Fibroblast of lung (primary cell): Measurements from ENCODE around the gene LRRC75B. TPM values are rescaled to one million over a fixed set of nuclear protein-coding genes. Genes with fewer than 3 reads are reported as not detected.

Source experiments
- DNase-seq, 2 donors: peaks; one replicate each; pipeline versions ENCODE4 v3.0.0 to v3.0.0-alpha.2; 2010; ENCODE audit warnings: low read depth in 2 of 2
- H2AFZ ChIP-seq: 2 replicates; pipeline ENCODE4 v1.5.1; 2012; ENCODE audit warnings: low read length, control low read depth, inconsistent platforms
- H3K27ac ChIP-seq: 2 replicates; pipeline ENCODE4 v1.5.1; 2011; ENCODE audit warnings: low read length, control low read depth; ENCODE audit not compliant: insufficient read depth
- H3K27me3 ChIP-seq: 2 replicates; pipeline ENCODE4 v1.5.1; 2011; ENCODE audit warnings: mild to moderate bottlenecking, low read length; ENCODE audit not compliant: control insufficient read depth, insufficient read depth
- H3K36me3 ChIP-seq: 2 replicates; pipeline ENCODE4 v1.5.1; 2011; ENCODE audit warnings: low read length; ENCODE audit not compliant: control insufficient read depth, insufficient read depth
- H3K4me1 ChIP-seq: 2 replicates; pipeline ENCODE4 v1.5.1; 2011; ENCODE audit warnings: low read length; ENCODE audit not compliant: control insufficient read depth, insufficient read depth; ENCODE audit errors: extremely low read depth
- H3K4me2 ChIP-seq: 2 replicates; pipeline ENCODE4 v1.5.1; 2011; ENCODE audit warnings: low read length, control low read depth; ENCODE audit not compliant: insufficient read depth; ENCODE audit errors: extremely low read depth
- H3K4me3 ChIP-seq, 4 experiments: fragments of 200-600 bp in 1 of 4; sonication (generic) in 1 of 4; replicated peaks in 1 of 4; 2 replicates each; pipeline ENCODE4 v1.5.1; 2011 to 2016; ENCODE audit warnings: low read length in 4 of 4, low read depth in 3 of 4, mild to moderate bottlenecking in 3 of 4, control low read depth in 2 of 4, inconsistent platforms in 1 of 4, mixed read lengths in 1 of 4; ENCODE audit not compliant: insufficient read depth in 1 of 4; ENCODE audit errors: control extremely low read depth in 1 of 4
- H3K79me2 ChIP-seq: 2 replicates; pipeline ENCODE4 v1.5.1; 2012; ENCODE audit warnings: mild to moderate bottlenecking, low read length, inconsistent platforms; ENCODE audit not compliant: control insufficient read depth, insufficient read depth
- H3K9ac ChIP-seq: 2 replicates; pipeline ENCODE4 v1.5.1; 2011; ENCODE audit warnings: mild to moderate bottlenecking, low read length, control low read depth; ENCODE audit not compliant: insufficient read depth
- H3K9me3 ChIP-seq: 2 replicates; pipeline ENCODE4 v1.5.1; 2012; ENCODE audit warnings: low read depth, low read length; ENCODE audit not compliant: control insufficient read depth, insufficient read depth
- H4K20me1 ChIP-seq: 2 replicates; pipeline ENCODE4 v1.5.1; 2011; ENCODE audit warnings: low read length; ENCODE audit not compliant: control insufficient read depth, insufficient read depth; ENCODE audit errors: extremely low read depth
- EZH2 ChIP-seq: IDR thresholded peaks from 2 replicates; pipeline ENCODE4 v1.5.1; 2012; ENCODE audit warnings: low read length, control low read depth, mild to moderate bottlenecking; ENCODE audit errors: missing control alignments
- polyA plus RNA-seq, 2 donors: library from polyadenylated mRNA; depleted of rRNA in 1 of 2; stranded (reverse) in 1 of 2; unstranded in 1 of 2; fragments of >200 nt; gene quantifications; 2 replicates each; pipeline ENCODE4 v1.2.1, GENCODE V29; 2011 to 2012; ENCODE audit warnings: missing spikeins in 1 of 2
- total RNA-seq: library from RNA; depleted of rRNA; stranded (reverse); fragments of >200 nt; gene quantifications from 2 replicates; pipeline ENCODE4 v1.2.1, GENCODE V29; 2014
- TF ChIP-seq, protein P1 (sequence below), 2 donors: IDR thresholded peaks in 1 of 2; conservative IDR thresholded peaks in 1 of 2; 1 replicate in 1 of 2; 2 replicates in 1 of 2; pipeline ENCODE4 v1.5.1; 2011 to 2012; ENCODE audit warnings: low read length in 2 of 2, control low read depth in 1 of 2, inconsistent platforms in 1 of 2, low read depth in 1 of 2, mild to moderate bottlenecking in 1 of 2

The LRRC75B gene
- total and polyA plus RNA-seq, 2 donors (not counting 1 experiment from before 2014, with no cell fraction given), result 2.9 to 7.9 TPM

DNA sequence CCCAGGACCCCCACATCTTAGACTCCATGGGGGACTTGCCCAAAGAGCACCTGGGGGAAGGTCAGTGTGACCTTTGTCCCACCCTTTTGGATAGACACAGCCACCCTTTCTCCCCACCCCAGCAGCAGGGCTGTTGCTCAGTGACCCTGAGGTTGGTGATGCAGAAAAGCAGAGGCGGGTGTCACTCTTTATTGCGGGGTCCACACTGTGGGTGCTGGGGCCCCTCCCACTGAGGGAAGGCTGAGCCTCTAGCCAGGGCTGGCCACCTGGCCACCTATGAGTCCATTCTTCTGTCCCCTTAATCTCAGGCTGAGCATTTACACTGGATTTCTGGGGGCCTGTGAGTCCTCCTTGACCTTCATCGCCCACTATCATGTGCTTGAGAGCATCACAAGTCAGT, 7.4 kb downstream of the LRRC75B start:
- Histone ChIP-seq H3K9me3 (no peaks in the 10 kb centered on the region), H3K79me2 (no peaks in the 10 kb centered on the region), H3K36me3 (peaks cover 4% of the 10 kb centered on the region), H3K27me3 (no peaks in the 10 kb centered on the region), H4K20me1 (no peaks in the 10 kb centered on the region), H3K27ac (no peak overlapping the region), H3K4me1 (peaks cover 4% of the 10 kb centered on the region), H3K4me3 (no peak overlapping the region), H2AFZ (no peak overlapping the region), H3K9ac (no peak overlapping the region), H3K4me2 (no peak overlapping the region)
- DNase-seq, result no peak
- TF ChIP-seq, protein P1, sequence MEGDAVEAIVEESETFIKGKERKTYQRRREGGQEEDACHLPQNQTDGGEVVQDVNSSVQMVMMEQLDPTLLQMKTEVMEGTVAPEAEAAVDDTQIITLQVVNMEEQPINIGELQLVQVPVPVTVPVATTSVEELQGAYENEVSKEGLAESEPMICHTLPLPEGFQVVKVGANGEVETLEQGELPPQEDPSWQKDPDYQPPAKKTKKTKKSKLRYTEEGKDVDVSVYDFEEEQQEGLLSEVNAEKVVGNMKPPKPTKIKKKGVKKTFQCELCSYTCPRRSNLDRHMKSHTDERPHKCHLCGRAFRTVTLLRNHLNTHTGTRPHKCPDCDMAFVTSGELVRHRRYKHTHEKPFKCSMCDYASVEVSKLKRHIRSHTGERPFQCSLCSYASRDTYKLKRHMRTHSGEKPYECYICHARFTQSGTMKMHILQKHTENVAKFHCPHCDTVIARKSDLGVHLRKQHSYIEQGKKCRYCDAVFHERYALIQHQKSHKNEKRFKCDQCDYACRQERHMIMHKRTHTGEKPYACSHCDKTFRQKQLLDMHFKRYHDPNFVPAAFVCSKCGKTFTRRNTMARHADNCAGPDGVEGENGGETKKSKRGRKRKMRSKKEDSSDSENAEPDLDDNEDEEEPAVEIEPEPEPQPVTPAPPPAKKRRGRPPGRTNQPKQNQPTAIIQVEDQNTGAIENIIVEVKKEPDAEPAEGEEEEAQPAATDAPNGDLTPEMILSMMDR (conservative IDR thresholded peaks at IDR 0.05 in 1 of 2, IDR thresholded peaks at IDR 0.05 in 1 of 2; ENCODE audit: low read depth in 1 of 2, low read length in 2 of 2), result no peak
- no peak for TF ChIP-seq EZH2

DNA sequence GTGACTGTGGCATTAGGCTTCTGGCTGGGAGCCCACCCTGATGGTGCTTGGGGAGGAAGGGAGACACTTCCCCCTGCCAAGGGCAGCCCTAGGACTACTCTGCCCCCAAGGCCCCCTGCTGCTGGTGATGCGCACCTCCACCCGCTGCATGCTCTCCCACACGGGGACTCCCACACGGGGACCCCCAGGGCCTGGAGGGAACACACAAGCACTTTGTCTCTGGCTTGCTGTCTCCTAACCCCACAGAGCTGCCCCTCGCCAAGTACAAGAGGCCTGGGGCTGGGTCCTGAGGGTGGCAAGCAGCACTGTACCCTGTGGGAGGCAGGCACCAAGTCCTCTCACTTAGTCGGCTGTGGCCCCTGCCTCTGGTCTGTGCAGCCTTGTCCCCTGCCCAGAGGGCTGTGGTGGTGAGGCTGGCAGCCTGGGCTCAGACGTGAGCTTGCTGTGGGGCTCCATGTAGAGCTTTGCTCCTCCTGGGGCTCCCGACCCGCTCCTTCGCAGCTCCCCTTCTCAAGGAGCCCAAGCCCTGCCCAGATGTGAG, 7.9 kb downstream of the LRRC75B start:
- DNase-seq, result no peak
- H4K20me1 ChIP-seq, result no peaks in the 10 kb centered on the region
- TF ChIP-seq, protein P1 (conservative IDR thresholded peaks at IDR 0.05 in 1 of 2, IDR thresholded peaks at IDR 0.05 in 1 of 2; ENCODE audit: low read depth in 1 of 2, low read length in 2 of 2), result no peak
- TF ChIP-seq EZH2, result no peak
- no peak overlapping the region for H3K27ac ChIP-seq
- peaks cover 4% of the 10 kb centered on the region for H3K36me3 ChIP-seq
- H3K4me1 ChIP-seq, result peaks cover 5% of the 10 kb centered on the region
- no peaks in the 10 kb centered on the region for H3K9me3 ChIP-seq
- no peak overlapping the region for H3K4me3 ChIP-seq
- no peaks in the 10 kb centered on the region for H3K79me2 ChIP-seq
- no peak overlapping the region for H3K9ac ChIP-seq
- H2AFZ ChIP-seq, result no peak overlapping the region
- no peak overlapping the region for H3K4me2 ChIP-seq
- H3K27me3 ChIP-seq, result no peaks in the 10 kb centered on the region

DNA sequence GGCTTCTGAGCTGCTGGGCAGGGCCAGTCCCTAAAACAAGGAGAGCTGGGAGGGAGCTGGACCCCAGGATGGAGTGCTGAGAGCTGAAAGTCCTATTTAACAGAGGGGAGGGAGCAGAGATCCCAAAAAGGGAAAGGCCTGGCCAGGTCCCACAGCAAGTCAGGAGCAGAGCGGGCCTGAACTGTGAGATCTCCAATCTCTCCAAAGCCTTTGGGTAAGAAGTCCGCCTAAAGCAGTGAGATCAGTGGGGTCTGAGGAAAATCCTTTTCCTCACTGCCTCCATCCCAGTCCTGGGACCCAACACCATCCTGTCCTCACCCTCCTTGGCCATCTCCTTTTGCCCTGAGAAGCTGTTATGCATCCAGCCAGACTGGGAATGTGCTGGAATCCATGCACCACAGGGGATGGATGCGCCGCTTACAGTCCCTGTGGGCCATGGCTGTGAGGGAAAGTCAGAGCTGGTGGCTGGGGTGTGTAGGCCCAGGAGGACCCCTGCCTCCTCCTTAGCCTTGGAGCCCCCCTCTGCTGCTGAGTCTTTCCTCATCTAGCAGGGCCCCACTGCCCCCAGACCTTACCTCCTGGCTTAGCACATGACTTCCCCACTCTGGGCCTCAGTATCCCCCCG, 8.6 kb downstream of the LRRC75B start:
- H3K27ac ChIP-seq, result no peak overlapping the region
- DNase-seq, result no peak
- no peak overlapping the region for H2AFZ ChIP-seq
- peaks cover 4% of the 10 kb centered on the region for H3K36me3 ChIP-seq
- no peak overlapping the region for H3K9ac ChIP-seq
- H3K9me3 ChIP-seq, result no peaks in the 10 kb centered on the region
- H4K20me1 ChIP-seq, result no peaks in the 10 kb centered on the region
- H3K4me3 ChIP-seq, result no peak overlapping the region
- no peak overlapping the region for H3K4me2 ChIP-seq
- no peaks in the 10 kb centered on the region for H3K27me3 ChIP-seq
- no peaks in the 10 kb centered on the region for H3K79me2 ChIP-seq
- TF ChIP-seq, protein P1 (conservative IDR thresholded peaks at IDR 0.05 in 1 of 2, IDR thresholded peaks at IDR 0.05 in 1 of 2; ENCODE audit: low read depth in 1 of 2, low read length in 2 of 2), result no peak
- no peak for TF ChIP-seq EZH2
- H3K4me1 ChIP-seq, result peaks cover 7% of the 10 kb centered on the region
